Measurements from ENCODE around the gene NOTCH1. TPM values are rescaled to one million over a fixed set of nuclear protein-coding genes. Genes with fewer than 3 reads are reported as not detected.

The NOTCH1 gene
- total RNA-seq, 1 experiment from 2014 or later, result 17.7 TPM

- TF ChIP-seq CTCF (IDR thresholded peaks at IDR 0.05; ENCODE audit: unreplicated experiment), result no peak
- DNase-seq, result no peak
- no peaks in the 10 kb centered on the region for H3K9me3 Mint-ChIP-seq (ENCODE audit: low read depth, unreplicated experiment)
- peaks cover 74% of the 10 kb centered on the region for H3K36me3 Mint-ChIP-seq (ENCODE audit: insufficient read depth, unreplicated experiment)
- intact Hi-C loops (cut with micrococcal nuclease; ENCODE audit: unreplicated experiment), result no loop called here
- CTCF ChIA-PET, result no interaction called here
- H3K4me1 Mint-ChIP-seq (ENCODE audit: low read depth, unreplicated experiment), result no peaks in the 10 kb centered on the region
- no peak overlapping the region for H3K4me3 Mint-ChIP-seq (ENCODE audit: low read depth, unreplicated experiment)
- no peak overlapping the region for H3K27ac Mint-ChIP-seq (ENCODE audit: unreplicated experiment)
- no TSS peak for BruUV-seq (replicated peaks)
- H3K27me3 Mint-ChIP-seq (ENCODE audit: unreplicated experiment), result no peaks in the 10 kb centered on the region
Observed at GRCh38 chr9:136451221-136451877, 94.5 kb downstream of the NOTCH1 start.

- no peaks in the 10 kb centered on the region for H3K9me3 Mint-ChIP-seq (ENCODE audit: low read depth, unreplicated experiment)
- CTCF ChIA-PET, result no interaction called here
- no peaks in the 10 kb centered on the region for H3K4me1 Mint-ChIP-seq (ENCODE audit: low read depth, unreplicated experiment)
Observed at GRCh38 chr9:136448655-136449054, 97.2 kb downstream of the NOTCH1 start.

GRCh38 chr9:136447173-136447778, 98.6 kb downstream of the NOTCH1 start:
- H3K27ac Mint-ChIP-seq (ENCODE audit: unreplicated experiment), result no peak overlapping the region
- no peaks in the 10 kb centered on the region for H3K4me1 Mint-ChIP-seq (ENCODE audit: low read depth, unreplicated experiment)
- TF ChIP-seq CTCF (IDR thresholded peaks at IDR 0.05; ENCODE audit: unreplicated experiment), result no peak
- intact Hi-C loops (cut with micrococcal nuclease; ENCODE audit: unreplicated experiment), result no loop called here
- H3K36me3 Mint-ChIP-seq (ENCODE audit: insufficient read depth, unreplicated experiment), result peaks cover 84% of the 10 kb centered on the region
- H3K4me3 Mint-ChIP-seq (ENCODE audit: low read depth, unreplicated experiment), result no peak overlapping the region
- BruUV-seq (replicated peaks), result no TSS peak
- H3K27me3 Mint-ChIP-seq (ENCODE audit: unreplicated experiment), result no peaks in the 10 kb centered on the region
- no peaks in the 10 kb centered on the region for H3K9me3 Mint-ChIP-seq (ENCODE audit: low read depth, unreplicated experiment)
- DNase-seq, result no peak
- CTCF ChIA-PET, result no interaction called here

More at GRCh38 chr9:136448655-136449054, 97.2 kb downstream of the NOTCH1 start:
- intact Hi-C loops (cut with micrococcal nuclease; ENCODE audit: unreplicated experiment), result no loop called here
- TF ChIP-seq CTCF (IDR thresholded peaks at IDR 0.05; ENCODE audit: unreplicated experiment), result no peak
- no peak for DNase-seq
- no TSS peak for BruUV-seq (replicated peaks)
- H3K27me3 Mint-ChIP-seq (ENCODE audit: unreplicated experiment), result no peaks in the 10 kb centered on the region
- H3K4me3 Mint-ChIP-seq (ENCODE audit: low read depth, unreplicated experiment), result no peak overlapping the region
- H3K36me3 Mint-ChIP-seq (ENCODE audit: insufficient read depth, unreplicated experiment), result peaks cover 86% of the 10 kb centered on the region
- no peak overlapping the region for H3K27ac Mint-ChIP-seq (ENCODE audit: unreplicated experiment)

DNA sequence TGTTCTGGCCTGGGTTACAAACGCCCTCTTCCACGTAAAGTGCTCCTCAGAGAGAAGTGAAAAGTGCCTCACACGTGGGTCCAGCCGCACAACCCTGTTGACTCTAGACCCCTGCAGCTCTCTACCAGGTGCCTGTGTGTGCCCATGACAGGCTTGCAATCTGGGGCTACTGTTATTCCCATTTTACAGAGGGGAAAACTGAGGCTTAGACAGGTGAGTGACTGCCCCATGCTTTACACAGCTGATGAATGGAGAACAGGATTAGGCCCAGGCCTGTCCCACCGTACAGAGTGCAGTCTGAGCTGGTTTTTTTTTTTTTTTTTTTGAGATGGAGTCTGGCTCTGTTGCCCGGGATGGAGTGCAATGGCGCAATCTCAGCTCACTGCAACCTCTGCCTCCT, 100.0 kb downstream of the NOTCH1 start:
- no peaks in the 10 kb centered on the region for H3K9me3 Mint-ChIP-seq (ENCODE audit: low read depth, unreplicated experiment)
- no TSS peak for BruUV-seq (replicated peaks)
- H3K4me1 Mint-ChIP-seq (ENCODE audit: low read depth, unreplicated experiment), result no peaks in the 10 kb centered on the region
- no peak for DNase-seq
- CTCF ChIA-PET, result no interaction called here
- no peak overlapping the region for H3K4me3 Mint-ChIP-seq (ENCODE audit: low read depth, unreplicated experiment)
- intact Hi-C loops (cut with micrococcal nuclease; ENCODE audit: unreplicated experiment), result no loop called here
- peaks cover 74% of the 10 kb centered on the region for H3K36me3 Mint-ChIP-seq (ENCODE audit: insufficient read depth, unreplicated experiment)
- H3K27me3 Mint-ChIP-seq (ENCODE audit: unreplicated experiment), result no peaks in the 10 kb centered on the region
- TF ChIP-seq CTCF (IDR thresholded peaks at IDR 0.05; ENCODE audit: unreplicated experiment), result no peak
- H3K27ac Mint-ChIP-seq (ENCODE audit: unreplicated experiment), result no peak overlapping the region

Small RNAs within 50 kb of the gene (microRNA-seq; reads per million reads assigned to microRNA genes)
- gene MIR4673 (not detected), gene MIR4674 (not detected)

Other genes starting within 250 kb of the NOTCH1 start
- gene CCDC187, start 242.0 kb downstream of the NOTCH1 start, total RNA-seq (2022), result 0.44 and 0.73 TPM in 2 replicates
- gene GPSM1, start 218.5 kb downstream of the NOTCH1 start, total RNA-seq (2022), result 3.9 and 5.7 TPM in 2 replicates
- gene DNLZ, start 182.3 kb downstream of the NOTCH1 start, total RNA-seq (2022), result 22.5 and 26.4 TPM in 2 replicates
- 1.2 and 1.6 TPM in 2 replicates for gene CARD9, start 172.4 kb downstream of the NOTCH1 start, total RNA-seq (2022)
- gene SNAPC4, start 145.9 kb downstream of the NOTCH1 start, total RNA-seq (2022), result 9.7 and 10.5 TPM in 2 replicates
- 49.7 and 50.2 TPM in 2 replicates for gene ENTR1, start 135.4 kb downstream of the NOTCH1 start, total RNA-seq (2022)
- gene PMPCA, start 135.4 kb downstream of the NOTCH1 start, total RNA-seq (2022), result 44.0 and 46.6 TPM in 2 replicates
- gene INPP5E, start 106.2 kb downstream of the NOTCH1 start, total RNA-seq (2022), result 10.9 and 11.3 TPM in 2 replicates
- gene SEC16A, start 63.0 kb downstream of the NOTCH1 start, total RNA-seq (2022), result 48.9 and 49.6 TPM in 2 replicates
- 1.2 and 1.3 TPM in 2 replicates for gene EGFL7, start 116.9 kb upstream of the NOTCH1 start, total RNA-seq (2022)
- gene AGPAT2, start 141.4 kb upstream of the NOTCH1 start, total RNA-seq (2022), result 40.4 and 45.4 TPM in 2 replicates
- gene DIPK1B, start 166.5 kb upstream of the NOTCH1 start, total RNA-seq (2022), result 4.0 TPM in 2 replicates
- gene LCN10, start 196.9 kb upstream of the NOTCH1 start, total RNA-seq (2022), result 0.33 and 1.9 TPM in 2 replicates
- not detected in 2 replicates for gene LCN6, start 202.5 kb upstream of the NOTCH1 start, total RNA-seq (2022)
- gene LCN8, start 212.2 kb upstream of the NOTCH1 start, total RNA-seq (2022), result not detected in 2 replicates
- gene LCN15, start 218.5 kb upstream of the NOTCH1 start, total RNA-seq (2022), result not detected in 2 replicates
- gene TMEM141, start 245.3 kb upstream of the NOTCH1 start, total RNA-seq (2022), result 64.1 and 75.8 TPM in 2 replicates